Measurements from ENCODE around the gene TMEM219.
"Not testable (repeated sequence)": the region's sequence is repeated elsewhere in the genome, so short reads cannot be mapped to it uniquely, and the experiment has no call there.

TMEM219 gene

GRCh38 chr16:30016555-30017276 lies 54.8 kb downstream of the TMEM219 start:
- no peak for DNase-seq

- DNase-seq, result no peak
Observed at GRCh38 chr16:30017277-30017656, 55.4 kb downstream of the TMEM219 start.

- not testable (repeated sequence) for DNase-seq
Observed at GRCh38 chr16:30017937-30018336, 56.1 kb downstream of the TMEM219 start.

GRCh38 chr16:30018731-30019158 lies 56.9 kb downstream of the TMEM219 start:
- no peak for DNase-seq
